ENCODE results near the gene WDFY4. TPM values are rescaled to one million over a fixed set of nuclear protein-coding genes. Genes with fewer than 3 reads are reported as not detected.

WDFY4 gene
- total and polyA plus RNA-seq, 2 of the 13 experiments (the other 11 are each of a cell fraction or from before 2014, with no cell fraction given): not detected

GRCh38 chr10:48701941-48702340, 17.3 kb downstream of the WDFY4 start (continued):
- TF ChIP-seq, protein P1, sequence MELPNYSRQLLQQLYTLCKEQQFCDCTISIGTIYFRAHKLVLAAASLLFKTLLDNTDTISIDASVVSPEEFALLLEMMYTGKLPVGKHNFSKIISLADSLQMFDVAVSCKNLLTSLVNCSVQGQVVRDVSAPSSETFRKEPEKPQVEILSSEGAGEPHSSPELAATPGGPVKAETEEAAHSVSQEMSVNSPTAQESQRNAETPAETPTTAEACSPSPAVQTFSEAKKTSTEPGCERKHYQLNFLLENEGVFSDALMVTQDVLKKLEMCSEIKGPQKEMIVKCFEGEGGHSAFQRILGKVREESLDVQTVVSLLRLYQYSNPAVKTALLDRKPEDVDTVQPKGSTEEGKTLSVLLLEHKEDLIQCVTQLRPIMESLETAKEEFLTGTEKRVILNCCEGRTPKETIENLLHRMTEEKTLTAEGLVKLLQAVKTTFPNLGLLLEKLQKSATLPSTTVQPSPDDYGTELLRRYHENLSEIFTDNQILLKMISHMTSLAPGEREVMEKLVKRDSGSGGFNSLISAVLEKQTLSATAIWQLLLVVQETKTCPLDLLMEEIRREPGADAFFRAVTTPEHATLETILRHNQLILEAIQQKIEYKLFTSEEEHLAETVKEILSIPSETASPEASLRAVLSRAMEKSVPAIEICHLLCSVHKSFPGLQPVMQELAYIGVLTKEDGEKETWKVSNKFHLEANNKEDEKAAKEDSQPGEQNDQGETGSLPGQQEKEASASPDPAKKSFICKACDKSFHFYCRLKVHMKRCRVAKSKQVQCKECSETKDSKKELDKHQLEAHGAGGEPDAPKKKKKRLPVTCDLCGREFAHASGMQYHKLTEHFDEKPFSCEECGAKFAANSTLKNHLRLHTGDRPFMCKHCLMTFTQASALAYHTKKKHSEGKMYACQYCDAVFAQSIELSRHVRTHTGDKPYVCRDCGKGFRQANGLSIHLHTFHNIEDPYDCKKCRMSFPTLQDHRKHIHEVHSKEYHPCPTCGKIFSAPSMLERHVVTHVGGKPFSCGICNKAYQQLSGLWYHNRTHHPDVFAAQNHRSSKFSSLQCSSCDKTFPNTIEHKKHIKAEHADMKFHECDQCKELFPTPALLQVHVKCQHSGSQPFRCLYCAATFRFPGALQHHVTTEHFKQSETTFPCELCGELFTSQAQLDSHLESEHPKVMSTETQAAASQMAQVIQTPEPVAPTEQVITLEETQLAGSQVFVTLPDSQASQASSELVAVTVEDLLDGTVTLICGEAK (IDR thresholded peaks at IDR 0.05): no peak
- TF ChIP-seq, protein P1 (CRISPR knock-in tag; IDR thresholded peaks at IDR 0.05): no peak
- no peak for TF ChIP-seq ZFP62 (CRISPR knock-in tag; IDR thresholded peaks at IDR 0.05)

DNA sequence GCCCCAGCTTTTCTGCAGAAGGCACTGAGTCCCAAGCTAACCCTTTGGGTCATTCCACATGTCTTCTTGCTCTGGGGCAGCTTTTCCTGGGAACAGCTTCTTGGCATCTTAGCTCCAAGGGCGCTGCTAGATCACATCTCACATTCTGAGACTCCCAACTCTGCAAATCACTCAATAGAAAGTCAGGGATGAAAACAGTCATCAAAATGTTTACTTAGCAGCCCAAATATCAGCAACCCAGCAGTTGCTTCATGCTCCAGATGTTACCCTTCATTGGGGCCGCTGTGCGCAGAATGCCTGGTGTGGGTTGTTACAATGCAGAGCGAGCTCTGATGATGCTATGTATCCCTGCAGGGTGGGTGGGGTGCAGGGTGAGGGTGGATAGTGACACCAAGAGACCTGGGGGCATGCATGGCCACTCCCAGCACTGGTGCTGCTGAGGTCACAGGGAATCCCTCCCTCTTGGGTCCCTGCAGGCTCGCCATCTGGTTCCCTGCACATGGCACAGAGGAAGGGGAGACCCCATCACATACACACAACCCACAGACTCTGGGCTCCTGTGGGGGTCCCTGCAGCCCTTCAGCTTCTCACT, 19.0 kb downstream of the WDFY4 start:
- 40% methylated on average over 4 of the region's 5 CpGs for WGBS (ENCODE audit: low lambda C conversion rate)
- Histone ChIP-seq H3K9me3 (ENCODE audit: low read length) (no peaks in the 10 kb centered on the region), H2AFZ (ENCODE audit: low read length) (no peak overlapping the region), H3K4me1 (ENCODE audit: insufficient read depth, low read length) (no peaks in the 10 kb centered on the region), H3K4me2 (ENCODE audit: low read depth, low read length) (no peak overlapping the region), H3K27ac (ENCODE audit: extremely low read length, insufficient read depth, low read length) (no peak overlapping the region), H3K36me3 (replicated peaks in 1 of 2; ENCODE audit: control insufficient read depth in 1 of 2, insufficient read depth in 2 of 2, low read length in 2 of 2) (no peaks in the 10 kb centered on the region), H3K4me3 (replicated peaks in 1 of 3; ENCODE audit: insufficient read depth in 1 of 3, low read depth in 2 of 3, low read length in 3 of 3) (no peak overlapping the region), H3K9ac (ENCODE audit: insufficient read depth, low read depth, low read length) (no peak overlapping the region), H3K27me3 (ENCODE audit: control insufficient read depth in 1 of 2, insufficient read depth in 2 of 2, low read length in 2 of 2) (peaks cover 0 to 6% of the 10 kb centered on the region in 2 experiments; a peak in 2 of 5 replicates), H4K20me1 (ENCODE audit: insufficient read depth, low read length) (no peaks in the 10 kb centered on the region), H3K79me2 (ENCODE audit: insufficient read depth, low read length) (no peaks in the 10 kb centered on the region)
- FAIRE-seq (no peak), DNase-seq (ENCODE audit: low spot score) (no peak), ATAC-seq (no peak)
- intact Hi-C loops (cut with micrococcal nuclease; ENCODE audit: unreplicated experiment): no loop called here
- ChIA-PET CTCF (ENCODE audit: low intra/inter-chr PET ratio, low total read pairs) (no interaction called here), POLR2A (no interaction called here)
- in situ Hi-C loops (cut with HindIII; ENCODE audit: extremely low pct_ligation_motif_present, low pct_unique_long_range_greater_than_20kb): no loop called here
- no TSS peak for BruUV-seq (replicated peaks)
- TF ChIP-seq ZNF484 (CRISPR knock-in tag; IDR thresholded peaks at IDR 0.05; ENCODE audit: borderline replicate concordance, low read depth) (no peak), ZNF713 (CRISPR knock-in tag; IDR thresholded peaks at IDR 0.05) (no peak), ZNF558 (CRISPR knock-in tag; IDR thresholded peaks at IDR 0.05; ENCODE audit: borderline replicate concordance) (no peak), ZNF446 (CRISPR knock-in tag; IDR thresholded peaks at IDR 0.05) (no peak), DPF2 (CRISPR knock-in tag; IDR thresholded peaks at IDR 0.05; ENCODE audit: borderline replicate concordance, low read depth) (no peak), MIXL1 (CRISPR knock-in tag; IDR thresholded peaks at IDR 0.05) (no peak), SNRNP70 (IDR thresholded peaks at IDR 0.05; ENCODE audit: low read depth, low read length) (no peak)
- TF ChIP-seq, protein P2, sequence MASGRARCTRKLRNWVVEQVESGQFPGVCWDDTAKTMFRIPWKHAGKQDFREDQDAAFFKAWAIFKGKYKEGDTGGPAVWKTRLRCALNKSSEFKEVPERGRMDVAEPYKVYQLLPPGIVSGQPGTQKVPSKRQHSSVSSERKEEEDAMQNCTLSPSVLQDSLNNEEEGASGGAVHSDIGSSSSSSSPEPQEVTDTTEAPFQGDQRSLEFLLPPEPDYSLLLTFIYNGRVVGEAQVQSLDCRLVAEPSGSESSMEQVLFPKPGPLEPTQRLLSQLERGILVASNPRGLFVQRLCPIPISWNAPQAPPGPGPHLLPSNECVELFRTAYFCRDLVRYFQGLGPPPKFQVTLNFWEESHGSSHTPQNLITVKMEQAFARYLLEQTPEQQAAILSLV (CRISPR knock-in tag; IDR thresholded peaks at IDR 0.05; ENCODE audit: borderline replicate concordance): no peak

All from HepG2 (cell line).